ENCODE data around the gene BEND4.
"Not testable (repeated sequence)": the region's sequence is repeated elsewhere in the genome, so short reads cannot be mapped to it uniquely, and the experiment has no call there.

DNA sequence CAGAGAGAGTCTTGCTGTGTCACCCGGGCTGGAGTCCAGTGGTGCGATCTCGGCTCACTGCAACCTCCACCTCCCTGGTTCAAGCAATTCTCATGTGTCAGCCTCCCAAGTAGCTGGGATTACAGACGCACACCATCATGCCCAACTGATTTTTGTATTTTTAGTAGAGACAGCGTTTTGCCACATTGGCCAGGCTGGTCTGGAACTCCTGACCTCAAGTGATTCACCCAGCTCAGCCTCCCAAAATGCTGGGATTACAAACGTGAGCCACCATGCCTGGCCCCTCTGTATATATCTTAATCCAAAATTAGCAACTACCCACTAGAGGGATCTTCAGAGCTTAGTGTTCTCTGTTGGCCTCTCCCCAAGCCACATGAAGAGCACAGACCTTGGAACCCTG, 13.7 kb upstream of the BEND4 start:
- TF ChIP-seq, protein P1, sequence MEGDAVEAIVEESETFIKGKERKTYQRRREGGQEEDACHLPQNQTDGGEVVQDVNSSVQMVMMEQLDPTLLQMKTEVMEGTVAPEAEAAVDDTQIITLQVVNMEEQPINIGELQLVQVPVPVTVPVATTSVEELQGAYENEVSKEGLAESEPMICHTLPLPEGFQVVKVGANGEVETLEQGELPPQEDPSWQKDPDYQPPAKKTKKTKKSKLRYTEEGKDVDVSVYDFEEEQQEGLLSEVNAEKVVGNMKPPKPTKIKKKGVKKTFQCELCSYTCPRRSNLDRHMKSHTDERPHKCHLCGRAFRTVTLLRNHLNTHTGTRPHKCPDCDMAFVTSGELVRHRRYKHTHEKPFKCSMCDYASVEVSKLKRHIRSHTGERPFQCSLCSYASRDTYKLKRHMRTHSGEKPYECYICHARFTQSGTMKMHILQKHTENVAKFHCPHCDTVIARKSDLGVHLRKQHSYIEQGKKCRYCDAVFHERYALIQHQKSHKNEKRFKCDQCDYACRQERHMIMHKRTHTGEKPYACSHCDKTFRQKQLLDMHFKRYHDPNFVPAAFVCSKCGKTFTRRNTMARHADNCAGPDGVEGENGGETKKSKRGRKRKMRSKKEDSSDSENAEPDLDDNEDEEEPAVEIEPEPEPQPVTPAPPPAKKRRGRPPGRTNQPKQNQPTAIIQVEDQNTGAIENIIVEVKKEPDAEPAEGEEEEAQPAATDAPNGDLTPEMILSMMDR (IDR thresholded peaks at IDR 0.05) = not testable (repeated sequence)
- TF ChIP-seq POLR2A (IDR thresholded peaks at IDR 0.05) = not testable (repeated sequence)
